PC-9 (cell line): ENCODE results near the gene PADI3.

ENCODE experiments used
- CTCF ChIP-seq: fragments of 200-600 bp; sonication (generic); conservative IDR thresholded peaks from 2 replicates; pipeline ENCODE4 v1.6.1; 2017; ENCODE audit warnings: mixed run types, antibody characterized with exemption, mild to moderate bottlenecking, moderate library complexity
- EZH2 ChIP-seq: fragments of 200-600 bp; sonication (generic); IDR thresholded peaks from 2 replicates; pipeline ENCODE4 v1.8.0; 2017; ENCODE audit warnings: antibody characterized with exemption, low read depth

DNA sequence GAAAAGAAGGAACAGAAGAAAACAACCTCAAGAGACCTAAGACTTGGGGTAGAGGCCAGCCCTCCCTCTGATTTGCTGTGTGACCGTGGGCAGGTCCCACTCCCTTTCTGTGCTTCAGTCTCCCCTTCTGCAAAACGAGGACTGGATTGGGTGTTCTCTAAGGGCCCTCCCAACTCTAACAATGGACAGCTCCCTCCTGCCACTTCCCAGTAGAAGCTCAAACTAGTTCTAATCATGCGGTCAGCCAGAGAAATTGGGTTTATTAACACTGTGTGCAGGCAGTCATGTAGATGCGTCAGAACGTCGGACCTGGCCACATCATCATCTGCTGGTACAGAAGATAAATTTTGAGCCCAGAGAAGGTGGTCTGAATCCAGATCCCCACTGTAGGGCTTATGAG is 57.5 kb downstream of the PADI3 start:
- TF ChIP-seq CTCF (no peak), EZH2 (no peak)
